Subcutaneous adipose tissue (tissue), 4 donors: ENCODE data around the gene PCYT1A. TPM values are rescaled to one million over a fixed set of nuclear protein-coding genes. Genes with fewer than 3 reads are reported as not detected.

Experiments
- CTCF ChIP-seq: fragments of 450-650 bp; IDR thresholded peaks from one replicate; pipeline ENCODE4 v1.5.1; 2016; ENCODE audit warnings: low read depth, mild to moderate bottlenecking, control low read depth, antibody characterized with exemption, moderate library complexity
- total RNA-seq, 4 donors: library from RNA; depleted of rRNA; stranded (reverse); fragments of >200 nt; gene quantifications; one replicate each; pipeline ENCODE4 v1.1.0, GENCODE V29; 2016

PCYT1A gene
- total RNA-seq, 4 donors from 2014 or later: 108 to 153 (median 123) TPM

DNA sequence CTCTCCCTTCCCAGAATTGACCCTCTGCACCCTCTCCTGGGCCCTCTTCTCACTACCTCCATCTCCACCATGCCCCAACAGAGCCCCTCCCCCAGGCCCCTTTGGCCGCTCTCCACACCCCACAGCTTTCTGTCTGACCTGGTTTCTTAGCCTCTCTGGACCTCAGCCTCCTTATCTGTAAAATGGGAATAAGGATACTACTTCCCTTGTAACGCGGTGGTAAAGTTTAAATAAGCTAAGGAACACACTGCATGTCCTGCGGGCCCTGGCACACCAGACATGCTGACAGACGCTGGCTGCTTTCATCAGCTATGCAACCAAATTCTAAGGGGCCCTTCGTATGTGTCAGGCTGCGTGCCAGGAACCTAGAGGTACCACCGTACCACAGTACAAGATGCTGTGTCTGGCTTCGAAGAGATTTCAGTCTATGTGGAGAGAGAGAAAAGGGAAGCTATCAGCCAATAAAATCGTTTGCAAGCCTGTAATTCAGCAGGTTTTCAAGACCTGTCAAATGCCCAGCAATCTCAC, 72.0 kb downstream of the PCYT1A start:
- no peak for TF ChIP-seq CTCF

DNA sequence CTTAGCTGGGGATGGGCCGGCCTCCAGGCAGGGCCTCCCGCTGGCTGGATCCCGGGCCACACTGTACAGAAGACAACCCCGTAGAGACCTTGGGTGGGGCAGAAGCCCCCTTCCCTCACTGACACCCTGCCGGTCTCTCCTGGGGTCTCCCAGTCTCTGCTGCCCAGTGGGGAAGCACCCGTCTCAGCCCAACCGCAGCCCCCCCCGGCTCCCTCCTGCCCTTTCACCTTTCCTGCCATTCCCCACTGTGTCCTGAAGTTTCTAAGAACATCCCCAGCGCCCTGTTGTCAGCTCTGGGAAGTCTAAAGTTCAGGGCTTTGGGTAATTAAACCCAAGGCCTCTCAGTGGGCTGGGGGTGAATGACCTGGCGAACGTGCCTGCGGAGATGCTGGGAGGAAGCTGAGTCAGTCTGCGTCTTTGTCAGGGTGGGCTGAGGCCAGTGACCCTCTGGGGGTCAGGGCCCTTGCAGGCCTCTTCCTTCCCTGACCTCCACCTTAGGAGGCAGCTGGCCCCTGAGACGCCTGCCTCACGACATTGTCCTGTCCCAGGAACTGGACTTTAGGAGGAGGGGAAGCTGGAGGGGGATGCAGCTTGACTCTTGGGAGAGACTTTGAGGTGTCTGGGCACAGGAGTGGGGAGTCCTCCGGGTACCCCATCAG, 72.6 kb downstream of the PCYT1A start:
- no peak for TF ChIP-seq CTCF

- TF ChIP-seq CTCF: no peak
Observed at GRCh38 chr3:196210673-196211556, 76.6 kb downstream of the PCYT1A start, which contains the start of gene ZDHHC19. ZDHHC19 (minus strand) TSS chr3:196211400; CDS start chr3:196211315, 85 bp downstream.

- TF ChIP-seq CTCF: no peak
Observed at GRCh38 chr3:196208942-196209695, 78.4 kb downstream of the PCYT1A start.

GRCh38 chr3:196207833-196208607, 79.5 kb downstream of the PCYT1A start:
- no peak for TF ChIP-seq CTCF

GRCh38 chr3:196207159-196207832, 80.2 kb downstream of the PCYT1A start:
- no peak for TF ChIP-seq CTCF
